ENCODE measurements around the gene TOR4A.
A peak's percentile ranks its signal among the peaks of the same experiment; 100 is the strongest.
"Not testable (repeated sequence)": the region's sequence is repeated elsewhere in the genome, so short reads cannot be mapped to it uniquely, and the experiment has no call there.

TOR4A gene

GRCh38 chr9:137252555-137253506 lies 24.7 kb upstream of the TOR4A start:
- DNase-seq (ENCODE audit: low read depth in 2 of 2) = no peak

- no peak for DNase-seq (ENCODE audit: low read depth in 2 of 2)
Measured at GRCh38 chr9:137253717-137254623, 23.6 kb upstream of the TOR4A start.

GRCh38 chr9:137254624-137255447 lies 22.7 kb upstream of the TOR4A start, which contains the start of gene NELFB:
NELFB (plus strand) TSS chr9:137255327.
- DNase-seq (ENCODE audit: low read depth in 2 of 2) = peak; percentile 61 to 66

GRCh38 chr9:137255448-137256114 lies 21.9 kb upstream of the TOR4A start:
- no peak for DNase-seq (ENCODE audit: low read depth in 2 of 2)

- DNase-seq (ENCODE audit: low read depth in 2 of 2) = no peak
Measured at GRCh38 chr9:137256362-137256761, 21.2 kb upstream of the TOR4A start.

GRCh38 chr9:137256856-137257255 lies 20.7 kb upstream of the TOR4A start:
- DNase-seq (ENCODE audit: low read depth in 2 of 2) = no peak

GRCh38 chr9:137262173-137262908 lies 15.2 kb upstream of the TOR4A start:
- not testable (repeated sequence) for DNase-seq (ENCODE audit: low read depth in 2 of 2)

GRCh38 chr9:137262909-137263285 lies 14.6 kb upstream of the TOR4A start:
- no peak for DNase-seq (ENCODE audit: low read depth in 2 of 2)

- DNase-seq (ENCODE audit: low read depth in 2 of 2) = no peak
Measured at GRCh38 chr9:137263506-137263905, 14.0 kb upstream of the TOR4A start.

- no peak for DNase-seq (ENCODE audit: low read depth in 2 of 2)
Measured at GRCh38 chr9:137264067-137264466, 13.5 kb upstream of the TOR4A start.

GRCh38 chr9:137265496-137266161 lies 11.9 kb upstream of the TOR4A start:
- DNase-seq (ENCODE audit: low read depth in 2 of 2) = no peak

GRCh38 chr9:137266162-137266527 lies 11.4 kb upstream of the TOR4A start:
- no peak for DNase-seq (ENCODE audit: low read depth in 2 of 2)

- no peak for DNase-seq (ENCODE audit: low read depth in 2 of 2)
Measured at GRCh38 chr9:137266585-137267453, 10.7 kb upstream of the TOR4A start.

- no peak for DNase-seq (ENCODE audit: low read depth in 2 of 2)
Measured at GRCh38 chr9:137267933-137268355, 9.6 kb upstream of the TOR4A start.

- DNase-seq (ENCODE audit: low read depth in 2 of 2) = no peak
Measured at GRCh38 chr9:137268538-137269201, 8.9 kb upstream of the TOR4A start.

GRCh38 chr9:137269231-137269772 lies 8.2 kb upstream of the TOR4A start:
- DNase-seq (ENCODE audit: low read depth in 2 of 2) = no peak

- DNase-seq (ENCODE audit: low read depth in 2 of 2) = no peak
Measured at GRCh38 chr9:137270929-137271695, 6.4 kb upstream of the TOR4A start.

Measured in fibroblast of skin of left biceps (primary cell).